Suprapubic skin (tissue), 3 donors: Measurements from ENCODE around the gene CSMD2.

Source experiments
- CTCF ChIP-seq, 2 donors: fragments of 200-600 bp in 1 of 2; fragments of 450-650 bp in 1 of 2; sonication (generic) in 1 of 2; IDR thresholded peaks; one replicate each; pipeline ENCODE4 v1.5.1; 2016 to 2019; ENCODE audit warnings: antibody characterized with exemption in 2 of 2, mild to moderate bottlenecking in 1 of 2, moderate library complexity in 1 of 2
- POLR2A ChIP-seq, 2 donors: fragments of 450-650 bp; IDR thresholded peaks; one replicate each; pipeline ENCODE4 v1.6.1; 2017; ENCODE audit warnings: antibody characterized with exemption in 2 of 2, mild to moderate bottlenecking in 2 of 2, moderate library complexity in 2 of 2

- TF ChIP-seq POLR2A (IDR thresholded peaks at IDR 0.05) (no peak), CTCF (IDR thresholded peaks at IDR 0.05) (no peak)
Measured at GRCh38 chr1:33876970-33877650, 287.9 kb downstream of the CSMD2 start.
